CD4-positive, alpha-beta T cell treated with Interleukin-15 for 1 hour (primary cell): ENCODE data around the gene SLC15A1.
"Not testable (repeated sequence)": the region's sequence is repeated elsewhere in the genome, so short reads cannot be mapped to it uniquely, and the experiment has no call there.

Source experiments
- DNase-seq: peaks from one replicate; pipeline ENCODE4 v3.0.0-alpha.2; 2020

SLC15A1 gene

DNA sequence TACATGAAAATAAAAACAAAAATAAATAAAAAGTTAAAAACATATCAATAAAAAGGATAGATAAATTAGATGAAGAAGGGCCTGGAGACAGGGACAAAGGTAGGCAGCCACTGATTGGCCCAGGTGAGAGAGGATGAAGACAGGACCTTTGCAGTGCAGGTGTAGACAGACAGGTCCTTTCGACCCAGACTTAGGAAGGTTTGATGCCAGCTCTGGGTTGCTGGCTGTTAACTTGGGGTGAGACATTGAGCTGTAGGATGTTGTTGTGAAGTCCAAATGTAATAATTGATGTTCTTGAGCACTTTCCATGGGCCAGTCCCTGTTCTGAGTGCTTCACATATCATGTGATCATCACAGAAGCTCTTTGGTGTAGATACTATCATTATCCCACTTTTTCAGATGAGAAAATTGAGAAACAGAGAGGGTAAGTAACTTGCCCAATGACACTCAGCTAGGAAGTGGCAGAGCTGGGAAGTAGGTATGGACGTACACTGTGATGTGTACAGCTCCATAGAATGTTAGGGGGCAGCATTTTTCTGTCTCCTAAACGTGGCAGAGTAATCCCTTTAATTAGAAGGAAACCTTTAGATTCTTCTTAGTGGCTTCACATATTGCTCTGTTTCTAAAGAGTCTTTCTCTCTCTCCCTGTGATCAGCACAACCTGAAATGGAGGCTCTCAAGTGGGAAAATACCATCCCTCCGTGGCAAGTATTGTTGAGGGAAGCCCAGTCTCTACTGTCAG, 99.6 kb downstream of the SLC15A1 start:
- no peak for DNase-seq

DNA sequence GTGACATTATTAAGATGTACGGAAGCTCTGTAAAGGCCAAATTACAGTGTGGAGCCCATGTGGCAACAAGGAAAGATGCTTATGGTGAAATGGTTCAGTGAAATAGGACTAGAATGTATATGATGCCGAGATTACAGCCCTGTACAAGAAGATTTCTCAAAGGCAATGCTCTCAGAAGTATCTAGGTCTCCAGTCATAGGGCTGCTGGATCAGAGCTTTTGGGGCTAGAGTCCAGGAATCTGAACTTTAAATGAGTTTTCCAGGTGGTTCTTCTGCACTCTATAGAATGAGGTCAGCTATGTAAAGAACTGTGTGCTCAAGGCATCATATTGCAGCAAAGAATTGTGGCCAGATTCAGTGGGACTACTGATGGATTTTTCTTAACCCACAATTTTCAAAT, 100.2 kb downstream of the SLC15A1 start:
- no peak for DNase-seq

DNA sequence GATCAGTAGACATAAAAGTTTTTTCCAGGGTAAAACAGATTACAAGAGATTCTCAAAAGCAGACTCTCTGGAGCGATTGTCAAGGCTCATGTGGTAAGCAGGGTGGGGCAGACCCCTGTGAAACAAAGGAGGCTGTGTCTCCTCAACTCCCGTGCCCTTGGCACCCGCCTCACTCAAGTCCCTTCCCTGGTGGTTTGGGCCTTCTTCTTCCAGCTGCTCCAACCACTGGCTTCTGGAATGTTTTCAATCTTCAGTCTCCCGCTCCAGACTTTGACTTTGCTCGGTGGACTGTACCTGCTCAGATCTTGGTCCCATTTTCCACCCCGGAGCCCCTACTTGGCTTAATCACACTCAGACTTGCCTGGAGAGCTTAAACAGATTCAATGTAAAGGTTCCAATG, 100.7 kb downstream of the SLC15A1 start:
- DNase-seq = no peak

DNA sequence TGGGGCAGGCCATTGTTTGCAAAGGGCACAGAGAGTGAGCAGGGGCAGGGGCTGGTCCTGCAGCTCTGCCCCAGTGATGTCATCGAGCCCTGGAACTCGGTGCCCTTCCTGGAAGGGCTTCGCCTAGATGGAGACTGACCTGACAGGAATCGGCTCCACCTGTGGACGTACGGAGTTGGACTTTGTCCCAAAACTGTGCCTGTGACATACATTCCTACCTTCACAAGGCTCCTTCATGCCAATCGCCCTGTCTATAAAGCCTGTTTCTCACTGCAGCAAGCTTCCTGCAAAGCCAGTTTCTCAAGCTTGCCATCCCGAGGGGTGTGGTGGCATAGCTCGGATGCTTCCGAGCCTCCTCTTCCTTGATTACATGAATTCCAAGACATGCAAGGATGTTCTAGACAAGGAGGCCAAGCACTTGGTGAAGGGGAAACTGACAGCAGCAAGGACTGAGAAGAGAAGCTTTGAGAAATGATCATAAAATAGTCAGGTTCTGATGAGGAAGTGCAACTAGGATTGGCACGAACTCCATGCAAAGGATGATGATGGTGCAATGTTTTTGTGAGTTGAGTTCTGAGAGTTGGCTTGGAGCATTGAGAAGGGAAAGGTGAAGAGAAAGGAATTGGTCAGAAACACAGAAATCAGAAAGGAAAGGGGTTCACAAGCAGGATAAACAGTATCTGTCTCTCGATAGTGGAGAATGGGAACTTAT, 101.9 kb downstream of the SLC15A1 start:
- no peak for DNase-seq

DNA sequence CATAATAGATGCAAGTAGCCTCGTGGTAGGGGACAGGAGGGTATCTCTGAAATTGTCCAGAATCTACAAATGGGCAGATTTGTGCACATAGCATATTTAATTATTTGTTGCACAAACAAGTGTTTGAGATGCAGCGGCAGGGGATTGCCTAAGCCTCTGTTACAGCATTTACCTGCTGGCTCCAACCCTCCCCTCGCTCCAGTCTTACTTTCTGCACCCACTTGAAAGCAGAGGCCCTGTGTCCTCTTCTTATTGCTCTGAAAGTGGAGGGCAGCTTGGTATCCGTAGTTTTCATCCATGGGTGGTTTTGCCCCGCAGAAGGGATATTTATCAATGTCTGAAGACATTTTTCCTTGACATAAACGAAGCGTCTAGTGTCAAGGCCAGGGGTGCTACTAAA, 102.6 kb downstream of the SLC15A1 start:
- DNase-seq = no peak

DNA sequence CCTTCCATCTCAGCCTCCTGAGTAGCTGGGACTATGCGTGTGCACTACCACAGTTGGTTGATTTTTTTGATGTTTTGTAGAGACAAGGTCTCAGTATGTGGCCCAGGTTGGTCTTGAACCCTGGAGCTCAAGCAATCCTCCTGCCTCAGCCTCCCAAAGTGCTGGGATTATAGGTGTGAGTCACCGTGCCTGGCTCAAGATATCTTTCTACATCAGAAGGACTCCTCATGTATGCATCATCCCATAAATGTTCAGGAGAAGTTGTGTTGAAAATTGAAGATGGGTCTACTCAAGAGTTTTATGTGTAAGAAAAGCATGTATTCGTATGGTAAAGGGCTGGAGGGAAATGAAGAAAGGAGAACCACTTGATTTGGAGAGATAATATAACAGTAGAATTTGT, 103.8 kb downstream of the SLC15A1 start:
- DNase-seq = no peak

DNA sequence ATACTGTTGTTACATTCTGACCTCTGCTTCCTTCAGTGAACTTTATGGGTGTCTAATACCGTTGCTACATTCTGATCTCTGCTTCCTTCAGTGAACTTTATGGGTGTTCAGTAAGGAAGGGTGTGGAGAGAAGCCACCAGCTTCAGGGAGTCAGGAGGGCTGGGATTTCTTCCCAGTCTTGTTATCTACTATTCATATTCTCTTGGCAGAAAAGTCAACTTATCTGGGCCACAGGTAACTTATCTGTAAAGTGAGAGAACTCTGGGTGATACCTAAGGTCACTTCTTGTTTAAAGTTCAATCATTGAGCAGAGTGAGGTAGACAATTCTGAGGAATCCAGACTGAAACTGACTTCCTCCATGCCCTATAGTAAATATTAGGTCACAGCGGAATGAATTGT, 104.3 kb downstream of the SLC15A1 start:
- DNase-seq = no peak

DNA sequence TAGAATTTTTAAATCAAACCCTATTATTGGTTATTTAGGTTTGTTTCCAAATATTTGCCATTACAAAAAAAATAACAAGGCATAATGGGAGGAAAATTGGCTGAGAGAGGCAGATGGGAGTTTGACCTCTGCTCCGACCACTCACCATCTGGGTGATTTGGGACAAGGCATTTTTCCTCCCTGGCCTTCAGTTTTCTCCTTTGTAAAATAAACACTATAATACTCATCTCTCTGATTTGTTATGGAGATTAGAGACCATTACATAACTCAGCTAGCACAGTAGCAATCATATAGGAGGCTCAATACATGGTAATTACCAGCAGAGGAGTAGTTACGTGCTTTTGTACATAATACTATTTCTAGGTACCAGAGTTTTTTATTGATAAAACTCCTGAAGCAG, 105.4 kb downstream of the SLC15A1 start:
- no peak for DNase-seq

DNA sequence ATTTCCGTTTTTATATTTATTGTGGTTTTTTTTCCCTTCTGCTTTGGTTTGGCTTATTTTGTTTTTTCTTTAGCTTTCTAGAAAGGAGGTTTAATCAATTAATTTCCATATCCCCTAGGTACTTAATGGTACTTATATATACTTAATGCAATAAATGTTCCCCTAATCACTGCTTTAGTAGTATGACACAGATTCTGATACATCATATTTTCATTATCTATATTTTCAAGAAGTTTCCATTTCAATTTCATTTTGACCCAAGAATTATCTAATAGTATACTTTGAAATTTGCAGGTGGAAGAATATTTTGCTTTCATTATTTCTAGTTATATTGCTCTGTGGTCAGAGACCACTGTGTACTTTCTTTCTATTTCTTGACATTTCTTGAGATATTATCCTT, 109.0 kb downstream of the SLC15A1 start:
- DNase-seq = no peak

DNA sequence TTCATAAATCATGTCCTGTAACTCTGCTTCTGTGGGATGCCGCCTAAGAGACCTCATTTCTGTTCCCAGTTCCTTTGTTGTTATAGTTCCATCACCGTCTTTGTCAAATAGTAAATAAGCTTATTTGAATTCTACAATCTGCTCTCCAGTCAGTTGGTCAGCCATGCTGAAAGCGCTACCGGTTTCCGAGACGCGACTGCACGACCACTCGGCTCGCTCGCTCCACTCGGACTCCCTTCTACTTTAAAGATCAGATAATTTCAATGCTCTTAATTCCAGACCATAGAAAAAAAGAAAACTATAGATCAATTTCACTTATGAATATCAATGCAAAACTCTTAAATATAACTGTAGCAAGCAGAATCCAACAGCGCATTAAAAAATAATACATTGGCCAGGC, 111.4 kb downstream of the SLC15A1 start:
- no peak for DNase-seq

DNA sequence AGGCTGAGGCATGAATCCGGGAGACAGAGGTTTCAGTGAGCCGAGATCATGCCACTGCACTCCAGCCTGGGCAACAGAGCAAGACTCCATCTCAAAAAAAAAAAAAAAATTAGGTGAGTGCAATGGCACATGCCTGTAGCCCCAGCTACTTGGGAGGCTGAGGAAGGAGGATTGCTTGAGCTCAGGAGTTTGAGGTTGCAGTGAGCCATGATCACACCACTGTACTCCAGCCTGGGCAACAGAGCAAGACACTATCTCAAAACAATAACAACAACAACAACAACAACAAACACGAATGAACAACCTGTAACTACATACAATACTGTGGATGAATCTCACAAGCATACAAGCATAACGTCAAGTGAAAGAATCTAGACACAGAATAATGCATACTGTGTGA, 112.7 kb downstream of the SLC15A1 start:
- DNase-seq = not testable (repeated sequence)

DNA sequence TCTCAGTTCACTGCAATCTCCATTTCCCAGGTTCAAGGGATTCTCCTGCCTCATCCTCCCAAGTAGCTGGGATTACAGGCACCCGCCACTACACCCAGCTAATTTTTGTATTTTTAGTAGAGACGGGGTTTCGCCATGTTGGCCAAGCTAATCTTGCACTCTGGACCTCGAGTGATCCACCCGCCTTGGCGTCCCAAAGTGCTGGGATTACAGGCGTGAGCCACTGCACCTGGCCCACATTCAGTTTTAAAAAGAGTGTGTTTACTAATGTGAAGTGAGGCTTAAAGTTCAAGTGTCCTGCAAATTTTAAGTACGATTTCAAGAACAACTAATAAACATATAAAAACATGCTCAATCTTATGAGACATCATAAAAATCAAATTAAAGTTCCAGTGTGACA, 114.1 kb downstream of the SLC15A1 start:
- not testable (repeated sequence) for DNase-seq
